Transverse colon (tissue), 4 donors: ENCODE data around the gene CD244.

Experiments
- CTCF ChIP-seq, 5 experiments: fragments of 200-600 bp in 3 of 5; fragments of 450-650 bp in 2 of 5; sonication (generic) in 3 of 5; IDR thresholded peaks; 1 replicate in 2 of 5; 2 replicates in 3 of 5; pipeline ENCODE4 v1.5.1; 2016 to 2017; ENCODE audit warnings: antibody characterized with exemption in 5 of 5, inconsistent platforms in 3 of 5, mild to moderate bottlenecking in 2 of 5, moderate library complexity in 1 of 5
- EP300 ChIP-seq: sonication (generic); formaldehyde crosslinking; IDR thresholded peaks from one replicate; pipeline ENCODE4 v1.6.1; 2017; ENCODE audit warnings: antibody characterized with exemption, low read depth
- POLR2A ChIP-seq: fragments of 450-650 bp; IDR thresholded peaks from one replicate; pipeline ENCODE4 v1.6.1; 2016; ENCODE audit warnings: antibody characterized with exemption, mild to moderate bottlenecking, moderate library complexity
- POLR2AphosphoS5 ChIP-seq, 3 donors: sonication (generic); formaldehyde crosslinking; IDR thresholded peaks; one replicate each; pipeline ENCODE4 v1.6.1; 2016; ENCODE audit warnings: antibody characterized with exemption in 3 of 3

GRCh38 chr1:160797861-160798273 lies 64.8 kb downstream of the CD244 start:
- TF ChIP-seq POLR2A (peak; percentile 25), CTCF (IDR thresholded peaks at IDR 0.05) (no peak), POLR2AphosphoS5 (IDR thresholded peaks at IDR 0.05) (no peak), EP300 (no peak)
